Ovary (tissue), 9 donors: ENCODE measurements around the gene FAAH. TPM values are rescaled to one million over a fixed set of nuclear protein-coding genes. Genes with fewer than 3 reads are reported as not detected.

Source experiments
- DNase-seq, 5 donors: peaks; one replicate each; pipeline ENCODE4 v3.0.0-alpha.2; 2019 to 2020
- H3K27ac ChIP-seq, 2 donors: fragments of 200-600 bp; one replicate each; pipeline versions ENCODE4 v1.5.1 to v1.8.0; 2019 to 2022
- H3K27me3 ChIP-seq: fragments of 200-600 bp; one replicate; pipeline ENCODE4 v1.8.0; 2022
- H3K36me3 ChIP-seq: fragments of 200-600 bp; sonication (generic); one replicate; pipeline ENCODE4 v1.5.1; 2019
- H3K4me1 ChIP-seq: one replicate; pipeline ENCODE4 v1.8.1; 2013; ENCODE audit warnings: mild to moderate bottlenecking, moderate library complexity; ENCODE audit not compliant: insufficient read depth
- H3K4me3 ChIP-seq: fragments of 200-600 bp; sonication (generic); one replicate; pipeline ENCODE4 v1.5.1; 2017
- H3K9me3 ChIP-seq, 2 donors: fragments of 200-600 bp in 1 of 2; sonication (generic) in 1 of 2; one replicate each; pipeline versions ENCODE4 v1.5.1 to v1.8.1; 2013 to 2019; ENCODE audit warnings: mild to moderate bottlenecking in 1 of 2, moderate library complexity in 1 of 2
- CTCF ChIP-seq, 3 donors: fragments of 450-650 bp in 2 of 3; fragments of 200-600 bp in 1 of 3; IDR thresholded peaks; one replicate each; pipeline versions ENCODE4 v1.5.1 to v1.8.0; 2016 to 2022; ENCODE audit warnings: antibody characterized with exemption in 3 of 3, mild to moderate bottlenecking in 1 of 3
- EP300 ChIP-seq: sonication (generic); formaldehyde crosslinking; IDR thresholded peaks from one replicate; pipeline ENCODE4 v1.6.1; 2017; ENCODE audit warnings: antibody characterized with exemption
- POLR2A ChIP-seq: fragments of 450-650 bp; IDR thresholded peaks from one replicate; pipeline ENCODE4 v1.6.1; 2017; ENCODE audit warnings: antibody characterized with exemption, mild to moderate bottlenecking, moderate library complexity
- WGBS, 3 donors: extraction: QIAGEN DNeasy Blood & Tissue Kit in 1 of 3; methylation state at CpG; one replicate each; pipeline versions ENCODE4 v1.1.5 to v1.1.7; 2013 to 2017; 5-methylcytosine and 5-hydroxymethylcytosine counted together
- intact Hi-C, 4 donors: fragments of 100-400 bp; cut with DNase I; formaldehyde crosslinking; loops; one replicate each; pipeline versions ENCODE4 v1.11.0 to v1.15.1; 2022 to 2023
- polyA plus RNA-seq, 2 donors: library from polyadenylated mRNA; stranded (reverse); fragments of 200-250 nt in 1 of 2; fragments of 350-450 nt in 1 of 2; fragmentation: Illumina TruSeq in 1 of 2; extraction: RNeasy Lipid Tissue Mini Kit (QIAGEN cat#74804) in 1 of 2; gene quantifications; one replicate each; pipeline ENCODE4 v1.2.3, GENCODE V29; 2013 to 2014
- total RNA-seq, 7 donors: library from RNA; depleted of rRNA in 2 of 7; stranded (reverse); fragments of >200 nt in 2 of 7; fragmentation: NEBNext Ultra II Directional in 3 of 7; extraction: Animal tissue kit (Norgen Biotek cat#: 25700) in 3 of 7; gene quantifications; one replicate each; pipeline versions ENCODE4 v1.1.0 to v1.2.4, GENCODE V29; 2016 to 2023
- donor health status: DM: no; HTN: no; CAD: no; lungs with moderate emphysema.
- donor health status: DM: no; HTN: no; CAD: no.
- donor health status: Bipolar disorder and iron deficiency.
- donor health status: DM: yes; HTN: yes; CAD: no.
- donor health status: DM: no; HTN: no; CAD: no.
- donor health status: DM: yes; HTN: yes; CAD: no.

The FAAH gene
- total and polyA plus RNA-seq, 9 donors = 1.3 to 32.7 (median 8.4) TPM

- no peaks in the 10 kb centered on the region for H3K27me3 ChIP-seq
- no peak for TF ChIP-seq CTCF (IDR thresholded peaks at IDR 0.05)
- 29 to 40% (median 38%) methylated on average over 14 of the region's 14 CpGs for WGBS, 3 donors
- no peak overlapping the region for H3K27ac ChIP-seq
- H3K4me3 ChIP-seq = no peak overlapping the region
- intact Hi-C loops = loop anchor here in 1 of 4 donors (2.0 kb wide), 1 partner anchor 79 kb away; no protein-coding TSS in a partner anchor
- no peaks in the 10 kb centered on the region for H3K4me1 ChIP-seq
- H3K36me3 ChIP-seq = no peaks in the 10 kb centered on the region
- H3K9me3 ChIP-seq = no peaks in the 10 kb centered on the region
- no peak for DNase-seq
Measured at GRCh38 chr1:46447499-46448108, 53.5 kb downstream of the FAAH start.

GRCh38 chr1:46448109-46448911 lies 54.2 kb downstream of the FAAH start:
- Histone ChIP-seq H3K27ac (no peak overlapping the region), H3K36me3 (no peaks in the 10 kb centered on the region), H3K4me3 (no peak overlapping the region), H3K27me3 (no peaks in the 10 kb centered on the region), H3K4me1 (no peaks in the 10 kb centered on the region), H3K9me3 (no peaks in the 10 kb centered on the region)
- TF ChIP-seq EP300 = no peak
- no peak for TF ChIP-seq CTCF (IDR thresholded peaks at IDR 0.05)
- TF ChIP-seq POLR2A = no peak
- intact Hi-C loops = no loop called here
- WGBS, 3 donors = 2 to 4% (median 3%) methylated on average over 76 of the region's 76 CpGs
- DNase-seq = no peak

GRCh38 chr1:46449223-46450159 lies 55.4 kb downstream of the FAAH start:
- Histone ChIP-seq H3K4me3 (no peak overlapping the region), H3K4me1 (no peaks in the 10 kb centered on the region), H3K9me3 (no peaks in the 10 kb centered on the region), H3K27ac (no peak overlapping the region), H3K27me3 (no peaks in the 10 kb centered on the region), H3K36me3 (no peaks in the 10 kb centered on the region)
- intact Hi-C loops = no loop called here
- no peak for TF ChIP-seq POLR2A
- no peak for TF ChIP-seq EP300
- no peak for TF ChIP-seq CTCF (IDR thresholded peaks at IDR 0.05)
- DNase-seq = no peak
- 78 to 84% (median 80%) methylated on average over 6 of the region's 6 CpGs for WGBS, 3 donors

GRCh38 chr1:46450160-46450517 lies 56.0 kb downstream of the FAAH start:
- H3K27ac ChIP-seq = no peak overlapping the region
- no peaks in the 10 kb centered on the region for H3K27me3 ChIP-seq
- TF ChIP-seq POLR2A (no peak), CTCF (IDR thresholded peaks at IDR 0.05) (no peak), EP300 (no peak)
- intact Hi-C loops = no loop called here
- DNase-seq = no peak
- 92 to 95% (median 92%) methylated on average over 1 of the region's 1 CpG for WGBS, 3 donors
- H3K4me1 ChIP-seq = no peaks in the 10 kb centered on the region
- H3K9me3 ChIP-seq = no peaks in the 10 kb centered on the region
- H3K36me3 ChIP-seq = no peaks in the 10 kb centered on the region
- H3K4me3 ChIP-seq = no peak overlapping the region
